Hippocampal formation (tissue), 2 donors: Measurements from ENCODE around the gene CCDC71L.

ENCODE experiments used
- DNase-seq, 2 donors: peaks; one replicate each; lab custom pipeline; 2025; lab: John Stamatoyannopoulos, UW

The CCDC71L gene

GRCh38 chr7:106625678-106626301 is 35.2 kb downstream of the CCDC71L start:
- DNase-seq: no peak

- no peak for DNase-seq
Observed at GRCh38 chr7:106623853-106624252, 37.1 kb downstream of the CCDC71L start.

GRCh38 chr7:106623315-106623660 is 37.7 kb downstream of the CCDC71L start:
- DNase-seq: no peak

DNA sequence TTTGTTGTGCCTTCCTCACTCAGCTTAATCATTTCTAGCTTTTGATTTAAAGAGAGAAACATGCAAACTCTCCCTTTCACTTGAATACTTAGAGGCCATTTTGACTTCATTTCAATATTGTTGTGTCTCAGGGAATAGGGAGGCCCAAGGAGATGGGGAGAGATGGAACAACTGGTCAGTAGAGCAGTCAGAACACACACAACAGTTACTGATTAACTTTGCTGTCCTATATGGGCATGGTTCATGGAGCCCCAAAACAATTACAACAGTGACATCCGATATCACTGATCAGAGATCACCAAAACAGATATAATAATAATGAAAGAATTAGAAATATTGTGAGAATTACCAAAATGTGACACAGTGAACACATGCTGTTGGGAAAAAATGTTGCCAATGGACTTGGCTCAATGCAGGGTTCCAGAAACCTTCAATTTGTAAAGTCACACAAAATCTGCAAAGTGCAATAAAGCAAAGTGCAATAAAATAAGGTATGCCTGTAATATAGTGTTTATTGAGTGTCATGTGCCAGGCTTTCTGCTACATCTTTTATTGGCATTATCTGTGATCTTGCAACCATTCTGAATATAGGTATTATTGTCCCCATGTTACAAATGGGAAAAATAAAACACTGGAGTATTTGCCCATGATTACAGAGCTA is 38.2 kb downstream of the CCDC71L start:
- DNase-seq: no peak

DNA sequence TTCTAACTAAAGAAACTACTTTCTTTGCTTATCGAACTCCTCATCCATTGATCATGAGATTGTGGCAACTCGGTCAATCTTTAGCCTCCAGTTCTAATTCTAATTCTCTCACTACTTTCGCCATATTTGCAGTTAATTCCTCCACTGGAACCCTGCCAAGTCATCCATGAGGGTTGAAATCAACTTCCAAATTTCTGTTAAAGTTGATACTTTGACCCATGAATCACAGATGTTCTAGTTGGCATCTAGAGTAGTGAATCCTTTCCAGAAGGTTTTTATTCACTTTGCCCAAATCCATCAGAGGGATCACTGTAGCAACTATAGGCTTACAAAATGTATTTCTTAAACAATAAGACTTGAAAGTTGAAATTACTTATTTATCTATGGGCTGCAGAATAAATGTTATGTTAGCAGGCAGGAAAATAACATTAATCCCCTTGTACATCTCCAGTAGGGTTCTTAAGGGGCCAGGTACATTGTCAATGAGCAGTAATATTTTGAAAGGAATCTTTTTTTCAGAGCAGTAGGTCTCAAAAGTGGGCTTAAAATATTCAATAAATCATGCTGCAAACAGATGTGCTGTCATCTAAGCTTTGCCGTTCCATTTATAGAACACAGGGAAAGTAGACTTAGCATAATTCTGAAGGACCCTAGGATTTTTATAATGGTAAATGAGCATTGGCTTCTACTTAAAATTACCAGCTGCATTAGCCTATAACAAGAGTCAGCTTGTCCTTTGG is 39.4 kb downstream of the CCDC71L start:
- DNase-seq: no peak

DNA sequence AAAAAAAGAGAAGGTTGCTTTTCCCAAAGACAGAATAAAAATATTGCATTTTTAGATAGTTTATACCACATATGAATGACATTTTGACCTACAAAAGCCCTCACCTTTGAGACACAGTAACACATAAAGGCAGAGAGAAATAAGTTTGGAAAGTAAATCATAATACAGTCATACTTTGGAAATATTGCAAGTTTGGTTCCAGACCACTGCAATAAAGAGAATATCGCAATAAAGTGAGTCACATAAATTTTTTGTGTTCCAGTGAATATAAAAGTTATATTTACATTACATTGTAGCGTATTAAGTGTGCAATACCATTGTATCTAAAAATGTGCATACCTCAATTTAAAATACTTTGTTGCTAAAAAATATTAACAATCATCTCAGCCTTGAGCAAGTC is 40.3 kb downstream of the CCDC71L start:
- DNase-seq: no peak

DNA sequence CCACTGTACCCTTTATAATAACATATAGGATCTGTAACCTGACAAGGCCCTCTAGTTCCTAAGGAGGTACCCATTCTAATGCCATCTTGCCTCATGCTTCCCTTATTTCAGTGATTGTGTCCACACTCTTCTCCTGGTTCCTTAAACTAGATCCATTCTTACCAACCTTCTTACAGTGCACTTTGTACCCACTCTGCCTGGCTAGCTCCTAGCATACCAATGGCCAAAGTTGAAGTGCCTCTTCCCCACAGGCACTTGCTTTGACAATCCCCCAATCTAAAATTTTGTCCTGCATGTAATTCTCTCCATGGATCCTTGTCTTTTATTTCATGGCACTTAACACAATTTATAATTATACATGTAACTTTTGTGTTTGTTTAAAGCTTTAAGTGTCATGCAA is 40.9 kb downstream of the CCDC71L start:
- DNase-seq: no peak

GRCh38 chr7:106619213-106619612 is 41.7 kb downstream of the CCDC71L start:
- no peak for DNase-seq

DNA sequence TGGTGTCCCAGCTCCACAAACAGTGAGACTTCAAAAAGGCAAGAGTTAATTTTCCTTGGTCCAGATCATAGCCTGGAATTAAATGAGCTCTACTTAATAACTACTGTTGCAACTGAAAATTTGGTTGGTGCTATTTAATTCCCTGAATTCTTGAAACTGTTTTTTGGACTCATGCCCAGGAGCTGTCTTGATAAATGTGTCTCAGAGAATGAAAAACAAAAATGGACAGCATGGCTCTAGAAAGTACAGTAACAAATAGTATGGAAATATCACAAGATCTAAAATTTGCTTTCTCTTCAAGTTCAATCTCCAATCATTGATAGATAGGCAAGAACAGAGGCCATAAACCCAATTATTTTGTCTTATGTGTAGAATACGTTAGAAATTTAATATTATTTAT is 42.5 kb downstream of the CCDC71L start:
- DNase-seq: no peak

DNA sequence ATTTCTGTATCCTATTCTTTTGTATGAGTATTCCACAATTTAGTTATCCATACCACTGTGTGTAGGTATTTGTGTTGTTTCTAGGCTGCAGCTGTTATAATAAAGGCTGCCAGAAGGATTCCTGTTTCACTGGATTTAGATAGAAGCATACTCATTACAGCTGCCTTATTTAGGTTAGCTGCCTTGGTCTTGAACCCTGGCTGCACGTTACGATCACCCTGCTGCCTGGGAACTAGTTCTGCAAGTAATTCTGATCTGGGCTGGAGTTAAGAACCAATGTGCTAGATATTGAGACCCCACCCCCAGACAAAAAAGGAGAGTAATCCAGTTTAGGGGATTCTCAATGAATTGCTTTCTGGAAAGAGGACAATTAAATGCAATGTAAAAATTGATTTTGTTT is 43.1 kb downstream of the CCDC71L start:
- no peak for DNase-seq

DNA sequence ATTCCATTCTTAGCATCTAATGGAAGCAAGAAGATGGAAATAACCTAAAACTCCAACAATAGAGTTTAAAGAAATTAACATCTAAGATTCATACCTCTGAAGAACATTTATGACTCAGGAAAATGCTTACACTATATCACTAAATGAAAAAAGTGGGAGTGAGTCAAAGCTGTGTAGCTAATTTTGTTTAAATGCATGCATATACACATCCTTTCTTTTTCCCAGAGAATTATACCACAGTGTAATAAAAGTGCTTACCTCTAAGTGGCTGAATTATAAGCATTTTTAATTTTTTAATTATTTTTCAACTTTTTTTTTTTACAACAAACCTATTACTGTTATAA is 44.3 kb downstream of the CCDC71L start:
- DNase-seq: peak in 1 of 2 donors; percentile 10

DNA sequence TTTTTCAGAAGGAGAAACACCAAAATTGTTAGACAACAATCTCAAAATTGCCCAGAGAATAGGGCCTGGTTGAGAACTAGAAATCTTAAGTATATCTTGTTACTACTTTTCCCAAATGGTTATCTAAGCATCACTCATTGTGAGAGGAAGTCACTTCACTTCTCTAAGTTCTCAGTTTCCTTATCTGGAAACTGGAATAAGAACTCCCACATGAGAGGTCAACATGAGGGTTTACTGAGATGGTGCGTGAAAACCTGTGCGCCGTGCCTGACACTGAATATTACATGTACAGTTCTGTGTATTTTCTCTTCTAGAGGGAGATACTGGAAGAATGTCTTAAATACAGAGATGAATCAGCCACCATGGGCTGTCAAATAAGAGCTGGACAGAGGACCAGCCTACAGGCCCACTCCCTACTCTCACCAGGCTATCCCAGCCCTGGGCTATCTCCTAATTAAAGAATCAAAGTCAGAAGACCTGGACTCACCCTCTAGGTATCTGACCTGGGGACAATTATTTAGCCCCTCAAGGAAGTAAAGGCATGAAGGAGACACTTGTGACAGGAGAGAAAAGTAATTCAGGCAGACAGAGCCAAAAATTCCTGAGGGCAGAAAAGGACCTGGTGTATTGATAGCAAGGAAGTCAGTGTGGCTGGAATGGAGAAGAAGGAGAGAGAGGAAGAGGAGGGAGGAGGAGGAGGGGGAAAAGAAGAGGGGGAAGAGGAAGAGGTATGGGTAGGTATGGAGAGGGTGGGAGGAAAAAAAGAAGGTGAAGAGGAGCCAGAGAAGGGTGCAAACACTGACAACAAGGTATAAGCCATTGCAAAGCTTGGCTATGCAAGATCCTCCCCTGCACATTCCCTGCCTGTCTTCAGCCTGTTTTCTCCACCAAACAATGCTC is 44.9 kb downstream of the CCDC71L start:
- no peak for DNase-seq

GRCh38 chr7:106614751-106615150 is 46.2 kb downstream of the CCDC71L start:
- DNase-seq: no peak

- no peak for DNase-seq
Observed at GRCh38 chr7:106613848-106614560, 47.0 kb downstream of the CCDC71L start.

DNA sequence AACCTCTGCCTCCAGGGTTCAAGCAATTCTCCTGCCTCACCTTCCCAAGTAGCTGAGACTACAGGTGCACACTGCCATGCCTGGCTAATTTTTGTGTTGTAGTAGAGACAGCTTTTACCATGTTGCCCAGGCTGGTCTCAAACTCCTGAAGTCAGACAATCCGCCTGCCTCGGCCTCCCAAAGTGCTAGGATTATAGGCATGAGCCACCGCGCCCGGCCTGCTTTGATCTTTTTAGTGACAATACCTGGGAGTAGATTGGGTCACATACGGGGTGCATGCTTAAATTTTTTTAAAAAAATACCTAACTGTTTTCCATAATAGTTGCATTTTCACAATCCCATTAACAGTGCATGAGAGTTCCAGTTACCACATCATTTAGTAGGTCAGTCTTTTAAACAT is 47.7 kb downstream of the CCDC71L start:
- DNase-seq: no peak

- no peak for DNase-seq
Observed at GRCh38 chr7:106612432-106612831, 48.5 kb downstream of the CCDC71L start.

- no peak for DNase-seq
Observed at GRCh38 chr7:106611911-106612310, 49.0 kb downstream of the CCDC71L start.

DNA sequence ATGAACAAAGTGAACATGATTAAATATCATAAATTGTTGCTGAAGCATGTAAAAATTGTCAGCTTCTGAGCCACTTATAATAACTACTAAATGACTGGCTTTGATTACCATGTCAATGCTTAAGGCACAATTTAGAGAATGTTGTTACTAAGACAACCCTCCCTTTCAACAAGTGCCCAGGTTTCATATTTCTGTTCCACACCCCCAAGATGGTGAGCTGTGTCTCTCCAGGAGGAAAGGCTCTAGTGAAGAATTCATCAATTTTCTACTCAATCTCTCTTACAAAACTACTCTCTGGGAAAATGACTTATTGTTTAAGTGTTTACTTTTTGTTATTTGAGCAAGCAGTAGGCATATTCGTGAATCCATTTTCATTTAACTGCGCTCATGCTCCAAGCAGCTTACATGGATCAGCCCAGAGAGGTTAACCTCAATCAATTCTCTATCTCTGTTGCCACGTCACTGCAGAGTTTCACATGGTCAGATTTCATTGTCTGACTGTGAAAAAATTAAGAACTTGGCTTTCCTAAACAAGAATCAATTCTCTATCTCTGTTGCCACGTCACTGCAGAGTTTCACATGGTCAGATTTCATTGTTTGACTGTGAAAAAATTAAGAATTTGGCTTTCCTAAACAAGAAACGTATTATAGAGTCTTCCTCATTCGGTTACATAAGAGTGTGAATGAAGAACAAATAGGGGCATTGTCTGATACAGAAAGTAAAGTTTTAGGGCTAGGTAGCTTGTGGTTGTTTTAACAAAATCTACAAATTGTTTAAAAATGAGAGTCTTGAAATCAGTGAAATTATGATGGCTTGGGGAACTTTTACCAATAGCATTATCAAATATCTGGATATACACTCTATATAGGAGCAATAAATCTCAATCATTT is 49.7 kb downstream of the CCDC71L start:
- no peak for DNase-seq

DNA sequence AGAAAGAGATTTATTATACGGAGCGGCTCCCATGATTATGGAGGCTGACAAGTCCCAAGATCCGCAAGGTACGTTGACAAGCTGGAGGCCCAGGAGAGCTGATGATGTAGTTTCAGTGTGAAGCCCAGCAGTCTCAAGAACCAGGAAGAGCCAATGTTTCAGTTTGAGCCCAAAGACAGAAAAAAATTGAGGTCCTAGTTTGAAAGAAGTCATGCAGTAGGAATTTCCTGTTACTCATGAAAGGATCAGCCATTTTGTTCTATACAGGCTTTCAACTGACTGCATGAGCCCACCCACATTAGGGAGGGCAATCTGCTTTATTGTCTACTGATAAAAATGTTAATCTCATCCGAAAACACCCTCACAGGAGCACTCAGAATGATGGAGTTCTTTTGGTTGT is 51.5 kb downstream of the CCDC71L start:
- DNase-seq: no peak

DNA sequence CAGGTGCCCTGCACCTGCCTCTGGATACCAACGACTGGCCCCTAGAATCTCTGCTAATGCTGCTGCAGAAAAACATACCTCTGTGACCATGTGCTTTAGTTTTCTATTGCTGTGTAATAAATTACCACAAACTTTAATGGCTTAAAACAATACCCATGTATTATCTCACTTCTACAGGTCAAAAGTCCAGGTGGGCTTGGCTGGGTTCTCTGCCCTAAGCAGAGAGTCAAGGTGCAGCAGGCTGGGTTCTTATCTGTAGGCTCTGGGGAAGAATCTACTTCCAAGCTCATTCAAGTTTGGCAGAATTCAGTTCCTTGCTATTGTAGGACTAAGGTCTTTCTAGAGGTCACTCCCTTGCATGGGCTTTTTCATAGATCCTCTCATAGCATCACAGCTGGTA is 52.3 kb downstream of the CCDC71L start:
- DNase-seq: no peak
